NT2/D1 (cell line): ENCODE results near the gene CLUH.

ENCODE experiments used
- DNase-seq: peaks from one replicate; pipeline ENCODE4 v3.0.0-alpha.2; 2011; ENCODE audit warnings: low read depth, low spot score
- H3K27me3 ChIP-seq: 2 replicates; pipeline ENCODE4 v1.6.0; 2011; ENCODE audit warnings: mild to moderate bottlenecking; ENCODE audit not compliant: insufficient read length, insufficient read depth
- H3K36me3 ChIP-seq: 2 replicates; pipeline ENCODE4 v1.6.1; 2011; ENCODE audit warnings: mild to moderate bottlenecking, low read length, mixed read lengths; ENCODE audit not compliant: insufficient read depth, insufficient read length
- H3K4me1 ChIP-seq: 2 replicates; pipeline ENCODE4 v1.5.1; 2011; ENCODE audit not compliant: insufficient read depth, insufficient read length
- H3K4me3 ChIP-seq: 2 replicates; pipeline ENCODE4 v1.5.1; 2011; ENCODE audit warnings: low read depth; ENCODE audit not compliant: insufficient read length
- H3K9ac ChIP-seq: 2 replicates; pipeline ENCODE4 v1.6.0; 2011; ENCODE audit warnings: low read depth; ENCODE audit not compliant: insufficient read length
- H3K9me3 ChIP-seq: 2 replicates; pipeline ENCODE4 v1.5.1; 2011; ENCODE audit warnings: mild to moderate bottlenecking, low read length; ENCODE audit not compliant: insufficient read depth
- SUZ12 ChIP-seq: IDR thresholded peaks from 2 replicates; pipeline ENCODE4 v1.6.1; 2011; ENCODE audit not compliant: insufficient read length, insufficient read depth; ENCODE audit errors: extremely low read depth
- YY1 ChIP-seq: IDR thresholded peaks from 2 replicates; pipeline ENCODE4 v1.6.1; 2011; ENCODE audit not compliant: insufficient read length, insufficient read depth
- ZNF274 ChIP-seq: IDR thresholded peaks from 2 replicates; pipeline ENCODE4 v1.6.1; 2011; ENCODE audit warnings: mild to moderate bottlenecking, low read depth, low read length

Gene CLUH

GRCh38 chr17:2745317-2746037 is 33.9 kb upstream of the CLUH start:
- Histone ChIP-seq H3K27me3 (peaks cover 14% of the 10 kb centered on the region), H3K36me3 (no peaks in the 10 kb centered on the region), H3K9me3 (no peaks in the 10 kb centered on the region), H3K4me3 (no peak overlapping the region), H3K4me1 (peaks cover 2% of the 10 kb centered on the region), H3K9ac (no peak overlapping the region)
- TF ChIP-seq ZNF274 (no peak), YY1 (no peak), SUZ12 (no peak)
- DNase-seq, result no peak

- Histone ChIP-seq H3K9me3 (no peaks in the 10 kb centered on the region), H3K36me3 (no peaks in the 10 kb centered on the region), H3K9ac (no peak overlapping the region), H3K4me3 (no peak overlapping the region), H3K27me3 (no peaks in the 10 kb centered on the region), H3K4me1 (no peaks in the 10 kb centered on the region)
- DNase-seq, result no peak
- TF ChIP-seq YY1 (no peak), SUZ12 (no peak), ZNF274 (no peak)
These were observed 26.1 kb upstream of the CLUH start for GRCh38 chr17:2737693-2738092.

- Histone ChIP-seq H3K9me3 (no peaks in the 10 kb centered on the region), H3K4me1 (no peaks in the 10 kb centered on the region), H3K27me3 (no peaks in the 10 kb centered on the region), H3K9ac (no peak overlapping the region), H3K4me3 (no peak overlapping the region), H3K36me3 (no peaks in the 10 kb centered on the region)
- DNase-seq, result no peak
- TF ChIP-seq YY1 (no peak), SUZ12 (no peak), ZNF274 (no peak)
These were observed 25.4 kb upstream of the CLUH start for GRCh38 chr17:2736956-2737355.

- Histone ChIP-seq H3K27me3 (no peaks in the 10 kb centered on the region), H3K36me3 (no peaks in the 10 kb centered on the region), H3K4me3 (no peak overlapping the region), H3K9ac (no peak overlapping the region), H3K4me1 (no peaks in the 10 kb centered on the region), H3K9me3 (no peaks in the 10 kb centered on the region)
- TF ChIP-seq YY1 (no peak), SUZ12 (no peak), ZNF274 (no peak)
- DNase-seq, result no peak
These were observed 24.3 kb upstream of the CLUH start for GRCh38 chr17:2735896-2736295.

GRCh38 chr17:2734939-2735338 is 23.4 kb upstream of the CLUH start:
- no peak overlapping the region for H3K4me3 ChIP-seq
- H3K27me3 ChIP-seq, result no peaks in the 10 kb centered on the region
- TF ChIP-seq SUZ12, result no peak
- DNase-seq, result no peak
- no peak overlapping the region for H3K9ac ChIP-seq
- H3K9me3 ChIP-seq, result no peaks in the 10 kb centered on the region
- no peaks in the 10 kb centered on the region for H3K36me3 ChIP-seq
- H3K4me1 ChIP-seq, result peaks cover 2% of the 10 kb centered on the region

- TF ChIP-seq ZNF274 (no peak), SUZ12 (no peak), YY1 (no peak)
- Histone ChIP-seq H3K9ac (no peak overlapping the region), H3K4me1 (peaks cover 2% of the 10 kb centered on the region), H3K36me3 (no peaks in the 10 kb centered on the region), H3K27me3 (no peaks in the 10 kb centered on the region), H3K9me3 (no peaks in the 10 kb centered on the region), H3K4me3 (no peak overlapping the region)
- no peak for DNase-seq
These were observed 20.2 kb upstream of the CLUH start for GRCh38 chr17:2731807-2732206.

- no peak overlapping the region for H3K4me3 ChIP-seq
- no peak overlapping the region for H3K9ac ChIP-seq
- peaks cover 2% of the 10 kb centered on the region for H3K4me1 ChIP-seq
- TF ChIP-seq YY1 (no peak), SUZ12 (no peak), ZNF274 (no peak)
- no peak for DNase-seq
- H3K36me3 ChIP-seq, result no peaks in the 10 kb centered on the region
- H3K27me3 ChIP-seq, result no peaks in the 10 kb centered on the region
- no peaks in the 10 kb centered on the region for H3K9me3 ChIP-seq
These were observed 19.3 kb upstream of the CLUH start for GRCh38 chr17:2730764-2731353.
